Tibial nerve (tissue), 4 donors: ENCODE data around the gene CYP2E1. TPM values are rescaled to one million over a fixed set of nuclear protein-coding genes. Genes with fewer than 3 reads are reported as not detected.

Experiments
- DNase-seq, 2 donors: peaks; one replicate each; pipeline ENCODE4 v3.0.0-alpha.2; 2019; ENCODE audit warnings: low spot score in 2 of 2
- H3K27ac ChIP-seq, 4 donors: fragments of 200-600 bp; sonication (generic) in 3 of 4; one replicate each; pipeline ENCODE4 v1.5.1; 2017 to 2019; ENCODE audit warnings: mild to moderate bottlenecking in 1 of 4
- H3K27me3 ChIP-seq, 2 donors: fragments of 200-600 bp; sonication (generic) in 1 of 2; one replicate each; pipeline versions ENCODE4 v1.5.1 to v1.6.0; 2017 to 2019
- H3K36me3 ChIP-seq, 3 donors: fragments of 200-600 bp; sonication (generic); one replicate each; pipeline ENCODE4 v1.5.1; 2018 to 2019
- H3K4me1 ChIP-seq, 4 donors: fragments of 200-600 bp; sonication (generic) in 3 of 4; one replicate each; pipeline ENCODE4 v1.5.1; 2017 to 2019
- H3K4me3 ChIP-seq, 4 donors: fragments of 200-600 bp; sonication (generic) in 3 of 4; one replicate each; pipeline ENCODE4 v1.5.1; 2017 to 2019; ENCODE audit warnings: mild to moderate bottlenecking in 1 of 4, moderate library complexity in 1 of 4
- H3K9me3 ChIP-seq, 4 donors: fragments of 200-600 bp; sonication (generic) in 3 of 4; one replicate each; pipeline ENCODE4 v1.5.1; 2017 to 2019
- EP300 ChIP-seq, 2 donors: sonication (generic); formaldehyde crosslinking; IDR thresholded peaks; one replicate each; pipeline ENCODE4 v1.6.1; 2017; ENCODE audit warnings: antibody characterized with exemption in 2 of 2, mild to moderate bottlenecking in 1 of 2
- POLR2A ChIP-seq, 2 donors: fragments of 450-650 bp; IDR thresholded peaks; one replicate each; pipeline ENCODE4 v1.6.1; 2017; ENCODE audit warnings: antibody characterized with exemption in 2 of 2, mild to moderate bottlenecking in 2 of 2, moderate library complexity in 2 of 2
- WGBS, 2 donors: methylation state at CpG; one replicate each; pipeline ENCODE4 v1.1.5; 2018; 5-methylcytosine and 5-hydroxymethylcytosine counted together
- total RNA-seq, 4 donors: library from RNA; depleted of rRNA; stranded (reverse); fragments of >200 nt; gene quantifications; one replicate each; pipeline ENCODE4 v1.1.0, GENCODE V29; 2016
- TF ChIP-seq, protein P1 (sequence below), 5 experiments: fragments of 200-600 bp in 3 of 5; fragments of 450-650 bp in 2 of 5; sonication (generic) in 3 of 5; IDR thresholded peaks; one replicate each; pipeline ENCODE4 v1.5.1; 2016 to 2019; ENCODE audit warnings: antibody characterized with exemption in 5 of 5, mild to moderate bottlenecking in 3 of 5, moderate library complexity in 2 of 5

The CYP2E1 gene
- total RNA-seq, 4 donors from 2014 or later, result 0.30 to 7.0 (median 0.82) TPM

DNA sequence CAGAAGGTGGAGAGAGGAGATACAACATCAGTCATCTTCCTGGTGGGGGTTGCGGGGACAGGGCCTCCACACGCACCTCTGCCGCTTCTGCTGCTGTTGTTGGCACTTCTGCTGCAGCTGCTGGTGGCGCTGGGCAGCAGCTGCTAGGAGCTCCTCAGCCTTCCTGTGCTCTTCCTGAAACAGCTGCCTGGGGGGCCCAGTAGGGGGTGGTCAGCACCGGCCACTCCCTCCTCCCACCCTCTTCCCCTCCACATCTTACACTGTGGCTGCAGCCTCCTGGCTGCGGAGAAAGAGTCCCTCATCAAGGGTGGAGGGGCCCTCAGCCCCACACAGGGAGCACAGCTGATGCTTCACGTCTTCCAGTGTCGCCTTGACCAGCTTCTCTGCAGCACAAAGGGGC is 28.4 kb downstream of the CYP2E1 start:
- no peaks in the 10 kb centered on the region for H3K4me1 ChIP-seq
- no peaks in the 10 kb centered on the region for H3K27me3 ChIP-seq
- no peak overlapping the region for H3K4me3 ChIP-seq
- TF ChIP-seq, protein P1, sequence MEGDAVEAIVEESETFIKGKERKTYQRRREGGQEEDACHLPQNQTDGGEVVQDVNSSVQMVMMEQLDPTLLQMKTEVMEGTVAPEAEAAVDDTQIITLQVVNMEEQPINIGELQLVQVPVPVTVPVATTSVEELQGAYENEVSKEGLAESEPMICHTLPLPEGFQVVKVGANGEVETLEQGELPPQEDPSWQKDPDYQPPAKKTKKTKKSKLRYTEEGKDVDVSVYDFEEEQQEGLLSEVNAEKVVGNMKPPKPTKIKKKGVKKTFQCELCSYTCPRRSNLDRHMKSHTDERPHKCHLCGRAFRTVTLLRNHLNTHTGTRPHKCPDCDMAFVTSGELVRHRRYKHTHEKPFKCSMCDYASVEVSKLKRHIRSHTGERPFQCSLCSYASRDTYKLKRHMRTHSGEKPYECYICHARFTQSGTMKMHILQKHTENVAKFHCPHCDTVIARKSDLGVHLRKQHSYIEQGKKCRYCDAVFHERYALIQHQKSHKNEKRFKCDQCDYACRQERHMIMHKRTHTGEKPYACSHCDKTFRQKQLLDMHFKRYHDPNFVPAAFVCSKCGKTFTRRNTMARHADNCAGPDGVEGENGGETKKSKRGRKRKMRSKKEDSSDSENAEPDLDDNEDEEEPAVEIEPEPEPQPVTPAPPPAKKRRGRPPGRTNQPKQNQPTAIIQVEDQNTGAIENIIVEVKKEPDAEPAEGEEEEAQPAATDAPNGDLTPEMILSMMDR (IDR thresholded peaks at IDR 0.05), result no peak
- no peak for TF ChIP-seq EP300 (IDR thresholded peaks at IDR 0.05)
- TF ChIP-seq POLR2A (IDR thresholded peaks at IDR 0.05), result no peak
- DNase-seq, result no peak
- H3K36me3 ChIP-seq, result no peaks in the 10 kb centered on the region
- 80 to 87% methylated on average over 8 of the region's 8 CpGs for WGBS, 2 donors
- peaks cover 0 to under 1% (median 0%) of the 10 kb centered on the region in 4 donors for H3K9me3 ChIP-seq
- no peak overlapping the region for H3K27ac ChIP-seq

DNA sequence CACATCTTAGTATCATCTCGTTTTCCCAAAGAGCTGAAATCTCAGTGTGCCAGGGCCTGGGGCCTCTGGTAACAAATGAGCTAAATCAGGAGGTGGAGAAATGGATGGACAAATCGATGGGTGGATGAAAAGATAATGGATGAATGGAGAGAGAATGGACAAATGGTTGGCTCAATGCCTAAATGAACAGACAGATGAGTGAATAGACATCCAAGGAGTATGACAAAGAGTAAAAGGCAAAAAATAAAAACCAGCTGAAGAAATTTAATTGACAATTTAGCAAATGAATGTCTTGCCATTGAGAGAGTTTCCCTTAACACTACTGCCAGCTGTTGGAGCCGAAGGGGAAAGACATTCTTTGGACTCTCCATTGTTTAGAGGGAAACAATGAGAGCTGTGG is 30.2 kb downstream of the CYP2E1 start:
- Histone ChIP-seq H3K9me3 (no peaks in the 10 kb centered on the region), H3K27ac (no peak overlapping the region)

DNA sequence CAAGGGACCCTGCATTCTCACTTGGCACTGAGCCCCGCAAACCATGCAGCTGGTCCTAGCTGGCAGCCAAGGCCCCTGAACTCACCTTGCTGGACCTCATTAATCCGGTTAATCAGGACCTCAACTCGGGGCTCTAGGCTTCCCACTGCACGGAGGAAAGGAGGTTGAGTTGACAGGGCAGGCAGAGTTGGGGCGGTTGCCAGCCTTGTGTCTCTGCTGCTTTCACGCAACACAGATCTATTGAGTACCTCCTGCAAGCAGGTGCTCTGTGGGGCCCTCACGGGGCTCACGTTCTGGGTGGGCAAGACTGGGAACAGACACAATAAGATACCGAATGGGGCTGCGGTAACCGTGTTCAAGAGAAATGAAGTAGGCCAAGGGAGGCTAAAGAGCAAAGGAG is 32.1 kb downstream of the CYP2E1 start:
- no peaks in the 10 kb centered on the region for H3K27me3 ChIP-seq
- H3K9me3 ChIP-seq, result no peaks in the 10 kb centered on the region
- H3K27ac ChIP-seq, result no peak overlapping the region
- H3K4me3 ChIP-seq, result no peak overlapping the region
- H3K36me3 ChIP-seq, result no peaks in the 10 kb centered on the region
- DNase-seq, result no peak
- H3K4me1 ChIP-seq, result no peaks in the 10 kb centered on the region
- TF ChIP-seq POLR2A (IDR thresholded peaks at IDR 0.05), result no peak
- TF ChIP-seq, protein P1 (IDR thresholded peaks at IDR 0.05), result no peak
- no peak for TF ChIP-seq EP300 (IDR thresholded peaks at IDR 0.05)
- WGBS, 2 donors, result 82% methylated on average over 11 of the region's 11 CpGs

More for the DNA sequence above, 30.2 kb downstream of the CYP2E1 start:
- Histone ChIP-seq H3K4me1 (no peaks in the 10 kb centered on the region), H3K36me3 (no peaks in the 10 kb centered on the region), H3K4me3 (no peak overlapping the region), H3K27me3 (no peaks in the 10 kb centered on the region)
- 37 to 44% methylated on average over 3 of the region's 3 CpGs for WGBS, 2 donors
- TF ChIP-seq POLR2A (IDR thresholded peaks at IDR 0.05) (no peak), EP300 (IDR thresholded peaks at IDR 0.05) (no peak)
- TF ChIP-seq, protein P1 (IDR thresholded peaks at IDR 0.05), result no peak
- DNase-seq, result no peak

DNA sequence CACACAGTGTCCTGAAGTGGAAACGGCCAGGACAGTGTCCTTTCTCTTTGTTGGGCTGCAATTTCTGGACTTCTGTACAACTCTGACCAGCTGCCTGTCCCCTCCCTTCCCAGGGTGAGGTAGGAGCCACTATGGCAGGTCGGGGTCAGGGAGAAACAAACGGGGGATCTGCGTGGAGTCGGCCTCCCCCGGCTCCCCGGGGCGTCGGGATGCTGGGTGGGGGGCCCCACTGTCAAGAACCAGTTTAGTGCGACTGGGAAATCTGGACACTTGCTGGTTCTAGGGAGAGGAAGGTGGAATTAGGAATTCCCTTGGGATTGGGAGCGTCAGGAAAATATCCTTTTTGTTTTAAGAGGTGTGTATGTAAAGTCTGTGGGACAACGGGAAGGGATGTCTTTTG is 37.7 kb downstream of the CYP2E1 start:
- DNase-seq, result no peak
- peak overlapping the region in 1 of 4 donors; percentile 71 for H3K27ac ChIP-seq
- no peaks in the 10 kb centered on the region for H3K4me1 ChIP-seq
- H3K27me3 ChIP-seq, result no peaks in the 10 kb centered on the region
- H3K4me3 ChIP-seq, result peak overlapping the region in 1 of 4 donors; percentile 24
- H3K36me3 ChIP-seq, result no peaks in the 10 kb centered on the region
- WGBS, 2 donors, result 76 to 87% methylated on average over 12 of the region's 12 CpGs
- TF ChIP-seq, protein P1 (IDR thresholded peaks at IDR 0.05), result no peak
- no peak for TF ChIP-seq EP300 (IDR thresholded peaks at IDR 0.05)
- no peak for TF ChIP-seq POLR2A (IDR thresholded peaks at IDR 0.05)
- peaks cover 0 to 28% (median 0%) of the 10 kb centered on the region in 4 donors for H3K9me3 ChIP-seq

DNA sequence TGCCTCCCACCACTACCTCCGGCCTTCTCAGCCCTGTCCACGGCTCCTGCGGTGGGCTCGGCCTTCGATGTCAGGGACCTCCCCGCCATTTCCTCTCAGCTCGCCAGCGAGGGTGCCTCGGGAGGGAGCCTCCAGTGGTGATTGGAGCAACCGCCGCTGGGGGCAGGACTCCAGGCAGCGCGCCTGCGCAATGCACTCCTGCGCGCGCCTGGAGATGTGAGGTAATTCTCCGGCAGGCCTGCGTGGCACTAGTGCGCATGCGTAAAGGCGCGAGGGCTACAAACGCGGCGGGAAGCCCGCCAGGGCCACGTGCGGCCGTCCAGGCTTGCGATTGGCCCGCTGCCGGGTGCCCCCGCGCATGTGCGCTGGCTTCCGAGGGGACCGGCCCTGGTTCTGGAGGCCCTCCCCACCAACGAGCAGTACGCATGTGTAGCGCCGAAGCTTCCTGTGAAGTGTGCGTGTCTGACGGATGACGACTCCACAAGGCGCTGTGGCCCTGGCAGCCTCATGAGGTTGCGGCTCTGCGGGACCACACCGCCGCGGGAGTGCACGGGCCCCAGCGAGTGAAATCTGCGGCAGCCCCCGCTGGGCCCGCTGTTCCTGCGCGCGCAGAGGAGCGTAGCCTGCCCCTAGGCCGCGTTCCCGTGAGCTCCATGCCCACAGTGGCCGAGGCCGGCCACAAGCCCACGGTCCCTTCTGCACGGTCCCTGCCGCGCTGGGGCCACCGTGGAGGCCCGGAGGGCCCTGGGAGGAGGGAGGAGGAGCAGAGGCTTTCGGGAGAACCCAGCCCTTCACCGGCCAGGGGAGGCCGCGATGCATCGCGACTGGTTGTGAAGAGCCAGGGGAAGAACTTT is 38.5 kb downstream of the CYP2E1 start, which contains the start of gene SYCE1:
TSS of gene SYCE1 (minus strand) at position 143 of the 854 bp plus-strand sequence. CDS start at position 89, 54 bp downstream.
- Histone ChIP-seq H3K36me3 (no peaks in the 10 kb centered on the region), H3K4me1 (no peaks in the 10 kb centered on the region), H3K9me3 (peaks cover 0 to 28% (median 0%) of the 10 kb centered on the region in 4 donors), H3K27ac (peak within 1 kb of the TSS in 1 of 4 donors; percentile 71), H3K4me3 (peak within 1 kb of the TSS in 1 of 4 donors; percentile 24), H3K27me3 (no peaks in the 10 kb centered on the region)
- peak in 1 of 2 donors; percentile 70 for DNase-seq
- 43 to 66% methylated on average over 42 to 57 of the region's 77 CpGs for WGBS, 2 donors
- TF ChIP-seq POLR2A (IDR thresholded peaks at IDR 0.05) (no peak), EP300 (IDR thresholded peaks at IDR 0.05) (no peak)
- TF ChIP-seq, protein P1 (IDR thresholded peaks at IDR 0.05), result no peak
